ENCODE measurements around the gene INMT.

DNA sequence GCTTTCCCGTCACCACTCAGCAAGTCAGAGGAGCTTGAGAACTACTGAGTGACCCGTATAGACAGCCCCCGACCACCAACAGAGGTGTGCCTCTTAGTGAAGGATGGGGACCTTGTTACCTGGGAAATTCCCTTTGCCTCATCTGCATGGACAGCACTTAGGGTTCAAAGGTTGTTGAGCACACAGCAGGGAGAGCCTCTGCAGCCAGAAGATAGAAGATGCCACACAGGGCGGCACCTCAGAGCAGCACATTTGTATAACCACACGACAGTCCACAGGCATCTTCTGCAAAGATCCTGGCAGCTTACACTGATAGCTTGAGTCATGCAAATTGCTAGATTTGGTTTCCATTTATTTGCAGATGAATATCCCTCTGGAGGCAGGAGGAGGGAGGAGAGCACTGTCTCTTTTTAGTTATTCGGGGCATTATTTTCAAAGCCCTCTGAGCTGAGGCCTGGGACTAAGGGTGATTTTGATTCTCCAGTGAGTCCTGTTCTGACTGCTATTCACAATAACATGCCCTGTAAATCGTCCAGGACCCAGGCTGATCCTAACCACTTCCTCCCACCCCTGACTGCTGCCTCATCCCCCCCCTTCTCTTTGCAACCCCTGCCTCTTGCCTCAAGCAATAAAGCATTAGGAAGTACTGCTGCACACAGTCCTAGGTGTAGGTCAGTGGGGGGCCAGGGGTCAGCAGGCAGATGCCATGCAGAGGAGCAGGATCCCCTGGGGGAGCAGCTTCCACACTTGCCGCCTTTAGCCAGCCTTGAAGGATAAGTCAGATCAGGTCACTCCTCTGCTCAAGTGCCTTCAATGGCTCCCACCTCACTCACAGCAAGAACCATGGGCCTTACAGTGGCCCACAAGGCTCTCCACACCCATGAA, 24.6 kb upstream of the INMT start:
- TF ChIP-seq, protein P1, sequence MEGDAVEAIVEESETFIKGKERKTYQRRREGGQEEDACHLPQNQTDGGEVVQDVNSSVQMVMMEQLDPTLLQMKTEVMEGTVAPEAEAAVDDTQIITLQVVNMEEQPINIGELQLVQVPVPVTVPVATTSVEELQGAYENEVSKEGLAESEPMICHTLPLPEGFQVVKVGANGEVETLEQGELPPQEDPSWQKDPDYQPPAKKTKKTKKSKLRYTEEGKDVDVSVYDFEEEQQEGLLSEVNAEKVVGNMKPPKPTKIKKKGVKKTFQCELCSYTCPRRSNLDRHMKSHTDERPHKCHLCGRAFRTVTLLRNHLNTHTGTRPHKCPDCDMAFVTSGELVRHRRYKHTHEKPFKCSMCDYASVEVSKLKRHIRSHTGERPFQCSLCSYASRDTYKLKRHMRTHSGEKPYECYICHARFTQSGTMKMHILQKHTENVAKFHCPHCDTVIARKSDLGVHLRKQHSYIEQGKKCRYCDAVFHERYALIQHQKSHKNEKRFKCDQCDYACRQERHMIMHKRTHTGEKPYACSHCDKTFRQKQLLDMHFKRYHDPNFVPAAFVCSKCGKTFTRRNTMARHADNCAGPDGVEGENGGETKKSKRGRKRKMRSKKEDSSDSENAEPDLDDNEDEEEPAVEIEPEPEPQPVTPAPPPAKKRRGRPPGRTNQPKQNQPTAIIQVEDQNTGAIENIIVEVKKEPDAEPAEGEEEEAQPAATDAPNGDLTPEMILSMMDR (IDR thresholded peaks at IDR 0.05) = no peak
- TF ChIP-seq ZFX (IDR thresholded peaks at IDR 0.05; ENCODE audit: borderline replicate concordance) = no peak
